ENCODE data around the gene MTA1. TPM values are rescaled to one million over a fixed set of nuclear protein-coding genes. Genes with fewer than 3 reads are reported as not detected.

Gene MTA1
- total RNA-seq, 4 donors from 2014 or later = 62.9 to 218 (median 108) TPM

DNA sequence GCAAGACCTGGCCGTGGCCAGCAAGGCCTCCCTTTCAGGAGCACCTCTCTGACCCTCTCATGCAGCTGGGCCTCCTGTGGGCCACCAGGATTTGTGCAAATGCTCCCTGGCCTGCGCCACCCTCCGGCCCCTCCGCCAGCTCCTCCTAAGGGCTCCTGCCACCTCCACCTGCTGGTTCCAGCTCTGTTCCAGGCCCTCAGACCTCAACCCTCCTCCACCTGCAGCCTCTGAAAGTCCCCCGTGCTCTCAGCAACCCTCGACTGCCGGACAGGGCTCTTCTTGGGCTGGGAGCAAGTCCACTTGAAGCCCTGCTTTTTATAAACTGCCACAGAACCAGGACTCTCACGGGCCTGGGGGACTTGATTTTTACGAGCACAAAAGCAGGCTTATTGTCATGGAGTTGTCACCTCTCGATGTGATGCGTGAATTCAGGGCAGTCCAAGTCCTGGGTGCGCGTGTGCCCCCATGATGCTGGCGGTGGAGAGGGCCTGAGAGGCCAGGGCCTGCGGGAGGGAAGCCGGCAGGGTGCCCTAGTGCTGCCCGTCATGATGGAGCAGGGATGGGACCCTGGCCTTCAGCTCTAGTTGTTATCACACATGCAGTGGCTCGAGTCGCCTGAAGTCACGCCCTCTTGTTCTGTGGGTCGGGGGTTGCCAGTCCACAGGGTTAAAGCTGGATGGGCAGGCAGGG, 80.6 kb downstream of the MTA1 start:
- Histone ChIP-seq H3K4me1 (no peaks in the 10 kb centered on the region), H3K36me3 (no peaks in the 10 kb centered on the region), H3K27me3 (no peaks in the 10 kb centered on the region), H3K27ac (no peak overlapping the region), H3K9me3 (no peaks in the 10 kb centered on the region), H3K4me3 (no peak overlapping the region)
- no peak for TF ChIP-seq POLR2A (IDR thresholded peaks at IDR 0.05)
- no peak for TF ChIP-seq CTCF (IDR thresholded peaks at IDR 0.05)
- DNase-seq = no peak
- intact Hi-C loops (cut with DNase I; ENCODE audit: low total_unique reads) = no loop called here

DNA sequence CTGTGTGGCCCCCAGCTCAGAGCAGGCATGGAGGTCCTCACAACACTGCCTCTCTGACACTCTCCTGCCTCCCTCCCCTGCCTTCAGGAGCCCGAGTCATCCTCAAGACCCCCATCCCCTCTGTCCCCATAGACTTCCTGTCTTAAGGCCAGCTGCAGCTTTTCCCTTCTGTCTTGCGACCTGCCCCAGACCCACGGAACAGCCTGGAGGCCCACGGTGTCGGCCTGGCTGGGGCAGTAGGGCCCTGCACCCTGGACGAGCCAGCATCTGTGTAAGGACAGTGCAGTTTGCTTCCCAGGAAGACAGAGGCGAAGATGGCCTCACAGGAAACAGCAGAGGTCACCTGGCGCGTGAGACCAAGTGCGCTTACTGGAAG, 81.1 kb downstream of the MTA1 start:
- Histone ChIP-seq H3K4me1 (no peaks in the 10 kb centered on the region), H3K27me3 (no peaks in the 10 kb centered on the region), H3K36me3 (no peaks in the 10 kb centered on the region), H3K4me3 (no peak overlapping the region), H3K9me3 (no peaks in the 10 kb centered on the region), H3K27ac (no peak overlapping the region)
- intact Hi-C loops (cut with DNase I; ENCODE audit: low total_unique reads) = no loop called here
- TF ChIP-seq POLR2A (IDR thresholded peaks at IDR 0.05) (no peak), CTCF (IDR thresholded peaks at IDR 0.05) (no peak)
- DNase-seq = no peak

GRCh38 chr14:105501504-105502291, 82.1 kb downstream of the MTA1 start:
- TF ChIP-seq POLR2A (IDR thresholded peaks at IDR 0.05) (no peak), CTCF (IDR thresholded peaks at IDR 0.05) (no peak)
- no peaks in the 10 kb centered on the region for H3K9me3 ChIP-seq
- no peaks in the 10 kb centered on the region for H3K27me3 ChIP-seq
- intact Hi-C loops (cut with DNase I; ENCODE audit: low total_unique reads) = no loop called here
- H3K36me3 ChIP-seq = no peaks in the 10 kb centered on the region
- H3K4me1 ChIP-seq = no peaks in the 10 kb centered on the region
- DNase-seq = no peak
- no peak overlapping the region for H3K27ac ChIP-seq
- H3K4me3 ChIP-seq = no peak overlapping the region

DNA sequence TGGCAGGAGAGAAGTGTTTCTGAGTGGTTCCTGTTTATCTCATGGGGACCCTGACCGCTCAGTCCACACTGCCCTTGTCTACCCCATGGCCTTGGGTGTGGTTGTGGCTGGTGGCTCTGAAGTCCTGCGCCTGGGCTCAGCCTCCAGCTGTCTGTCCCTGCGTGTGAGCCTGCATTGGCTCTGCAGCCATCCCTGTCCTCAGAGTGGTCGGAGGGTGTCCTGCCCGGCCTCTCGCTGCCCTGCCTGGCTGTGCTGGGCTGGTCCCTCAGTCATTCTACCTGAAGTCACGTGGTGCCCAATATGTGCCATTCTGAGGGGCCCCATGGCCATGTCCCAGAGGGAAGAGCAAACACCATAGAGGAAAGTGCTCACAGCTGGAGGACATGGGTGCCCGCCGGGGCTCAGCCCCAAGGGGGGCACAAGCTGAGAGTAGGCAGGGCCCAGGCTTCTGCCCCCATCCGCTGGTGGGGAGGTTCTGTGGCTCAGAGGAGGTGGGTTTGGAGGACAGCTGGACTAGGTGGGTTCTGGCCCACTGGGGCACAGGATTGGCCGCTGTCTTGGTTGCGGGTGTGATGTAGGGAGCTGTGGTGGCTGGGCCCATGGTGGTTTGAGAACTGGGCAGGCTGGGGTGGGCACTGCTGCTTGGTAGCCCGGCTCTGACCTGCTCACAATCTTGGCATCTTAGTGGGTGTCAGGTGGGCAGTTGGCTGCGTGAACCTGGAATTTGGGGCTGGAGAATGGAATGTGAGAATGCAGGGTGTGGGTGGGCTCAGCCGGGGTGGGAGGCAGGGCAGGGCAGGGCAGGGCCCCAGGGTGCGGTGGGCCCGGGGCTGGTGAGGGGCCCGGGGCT, 83.0 kb downstream of the MTA1 start:
- no peak overlapping the region for H3K4me3 ChIP-seq
- TF ChIP-seq POLR2A (IDR thresholded peaks at IDR 0.05) = no peak
- no peak for TF ChIP-seq CTCF (IDR thresholded peaks at IDR 0.05)
- no peaks in the 10 kb centered on the region for H3K27me3 ChIP-seq
- no peaks in the 10 kb centered on the region for H3K36me3 ChIP-seq
- no peaks in the 10 kb centered on the region for H3K4me1 ChIP-seq
- H3K9me3 ChIP-seq = no peaks in the 10 kb centered on the region
- no peak overlapping the region for H3K27ac ChIP-seq
- intact Hi-C loops (cut with DNase I; ENCODE audit: low total_unique reads) = no loop called here
- no peak for DNase-seq

DNA sequence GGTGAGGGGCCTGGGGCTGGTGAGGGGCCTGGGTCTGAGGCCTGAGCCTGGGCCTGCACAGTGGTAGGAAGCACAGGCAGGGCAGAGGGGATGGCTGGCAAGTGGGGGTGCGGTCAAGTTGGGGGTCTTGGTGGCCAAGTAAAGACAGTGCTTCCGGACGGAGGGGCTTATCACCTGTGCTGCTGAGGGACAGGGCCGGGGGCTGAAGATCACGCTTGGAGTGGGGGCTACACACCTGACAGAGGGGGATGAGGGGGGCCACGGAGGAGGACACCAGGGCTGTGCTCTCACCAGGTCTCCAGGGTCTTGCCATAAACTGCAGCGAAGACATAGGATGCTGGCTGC, 83.6 kb downstream of the MTA1 start:
- Histone ChIP-seq H3K4me1 (no peaks in the 10 kb centered on the region), H3K9me3 (no peaks in the 10 kb centered on the region), H3K27ac (no peak overlapping the region), H3K4me3 (no peak overlapping the region), H3K36me3 (no peaks in the 10 kb centered on the region), H3K27me3 (no peaks in the 10 kb centered on the region)
- intact Hi-C loops (cut with DNase I; ENCODE audit: low total_unique reads) = no loop called here
- DNase-seq = no peak
- TF ChIP-seq POLR2A (IDR thresholded peaks at IDR 0.05) = no peak
- TF ChIP-seq CTCF (IDR thresholded peaks at IDR 0.05) = no peak

All from uterus (tissue), 4 donors.